ENCODE measurements around the gene NTM.

The NTM gene

DNA sequence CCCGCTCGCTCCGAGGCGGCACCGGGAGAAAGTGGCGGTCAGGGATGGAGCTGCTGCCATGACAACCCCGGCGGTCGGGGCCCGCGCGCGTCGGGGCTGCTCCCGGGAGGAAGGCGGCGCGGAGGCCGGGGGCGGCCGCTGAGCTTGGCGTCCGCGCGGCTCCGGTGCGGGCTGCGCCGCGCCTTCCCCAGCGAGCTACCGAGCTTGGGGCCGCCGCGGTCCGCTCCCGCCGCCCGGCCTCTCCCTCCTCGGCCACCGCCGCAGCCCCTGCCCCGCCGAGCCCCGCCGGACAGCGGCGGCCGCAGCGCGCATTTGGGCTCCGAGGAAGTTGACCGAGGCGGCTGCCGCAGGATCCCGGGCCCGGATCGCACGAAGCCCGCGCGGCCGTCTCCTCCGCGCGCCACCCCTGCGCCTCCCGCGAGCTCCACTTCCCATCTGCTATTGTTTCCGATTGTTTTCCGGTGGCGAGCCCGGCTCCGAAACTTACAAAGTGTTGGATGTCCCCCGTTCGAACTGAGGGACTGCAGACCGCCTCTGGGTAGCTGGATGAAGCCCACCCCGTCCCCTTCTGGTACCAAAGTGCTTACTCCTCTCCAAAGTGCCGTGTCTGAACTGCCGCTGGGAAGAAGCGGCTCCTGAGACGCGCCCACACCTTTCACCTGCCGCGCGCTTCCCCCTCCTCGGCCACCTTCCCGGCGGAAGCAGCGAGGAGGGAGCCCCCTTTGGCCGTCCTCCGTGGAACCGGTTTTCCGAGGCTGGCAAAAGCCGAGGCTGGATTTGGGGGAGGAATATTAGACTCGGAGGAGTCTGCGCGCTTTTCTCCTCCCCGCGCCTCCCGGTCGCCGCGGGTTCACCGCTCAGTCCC is 540.3 kb downstream of the NTM start:
- peak overlapping the region; percentile 21; the same call in 1 of the 2 replicates for H3K27ac ChIP-seq
- TF ChIP-seq, protein P1, sequence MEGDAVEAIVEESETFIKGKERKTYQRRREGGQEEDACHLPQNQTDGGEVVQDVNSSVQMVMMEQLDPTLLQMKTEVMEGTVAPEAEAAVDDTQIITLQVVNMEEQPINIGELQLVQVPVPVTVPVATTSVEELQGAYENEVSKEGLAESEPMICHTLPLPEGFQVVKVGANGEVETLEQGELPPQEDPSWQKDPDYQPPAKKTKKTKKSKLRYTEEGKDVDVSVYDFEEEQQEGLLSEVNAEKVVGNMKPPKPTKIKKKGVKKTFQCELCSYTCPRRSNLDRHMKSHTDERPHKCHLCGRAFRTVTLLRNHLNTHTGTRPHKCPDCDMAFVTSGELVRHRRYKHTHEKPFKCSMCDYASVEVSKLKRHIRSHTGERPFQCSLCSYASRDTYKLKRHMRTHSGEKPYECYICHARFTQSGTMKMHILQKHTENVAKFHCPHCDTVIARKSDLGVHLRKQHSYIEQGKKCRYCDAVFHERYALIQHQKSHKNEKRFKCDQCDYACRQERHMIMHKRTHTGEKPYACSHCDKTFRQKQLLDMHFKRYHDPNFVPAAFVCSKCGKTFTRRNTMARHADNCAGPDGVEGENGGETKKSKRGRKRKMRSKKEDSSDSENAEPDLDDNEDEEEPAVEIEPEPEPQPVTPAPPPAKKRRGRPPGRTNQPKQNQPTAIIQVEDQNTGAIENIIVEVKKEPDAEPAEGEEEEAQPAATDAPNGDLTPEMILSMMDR (conservative IDR thresholded peaks at IDR 0.05) = no peak

DNA sequence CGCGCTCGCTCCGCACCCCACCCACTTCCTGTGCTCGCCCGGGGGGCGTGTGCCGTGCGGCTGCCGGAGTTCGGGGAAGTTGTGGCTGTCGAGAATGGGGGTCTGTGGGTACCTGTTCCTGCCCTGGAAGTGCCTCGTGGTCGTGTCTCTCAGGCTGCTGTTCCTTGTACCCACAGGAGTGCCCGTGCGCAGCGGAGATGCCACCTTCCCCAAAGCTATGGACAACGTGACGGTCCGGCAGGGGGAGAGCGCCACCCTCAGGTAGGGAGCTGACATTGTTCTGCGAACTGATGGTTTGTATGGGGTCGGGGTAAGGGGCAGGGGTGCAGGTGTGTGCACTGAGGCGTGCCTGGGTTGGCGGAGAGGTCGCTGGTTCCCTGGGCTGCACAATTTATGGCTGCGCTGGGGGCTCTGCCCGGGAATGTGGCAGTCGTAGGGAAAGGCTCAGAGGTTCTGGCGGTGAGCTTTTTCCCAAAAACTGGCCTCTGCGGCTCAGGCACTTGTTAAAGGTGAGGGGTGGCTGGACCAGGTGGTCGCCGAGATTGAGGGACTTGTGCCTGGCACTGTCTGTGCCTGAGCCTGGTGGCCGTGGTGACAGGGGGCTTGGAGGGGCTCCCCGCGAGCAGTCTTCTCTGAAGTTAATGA is 541.1 kb downstream of the NTM start:
- peak overlapping the region; percentile 21; the same call in 1 of the 2 replicates for H3K27ac ChIP-seq
- TF ChIP-seq, protein P1 (conservative IDR thresholded peaks at IDR 0.05) = peak; percentile 82

DNA sequence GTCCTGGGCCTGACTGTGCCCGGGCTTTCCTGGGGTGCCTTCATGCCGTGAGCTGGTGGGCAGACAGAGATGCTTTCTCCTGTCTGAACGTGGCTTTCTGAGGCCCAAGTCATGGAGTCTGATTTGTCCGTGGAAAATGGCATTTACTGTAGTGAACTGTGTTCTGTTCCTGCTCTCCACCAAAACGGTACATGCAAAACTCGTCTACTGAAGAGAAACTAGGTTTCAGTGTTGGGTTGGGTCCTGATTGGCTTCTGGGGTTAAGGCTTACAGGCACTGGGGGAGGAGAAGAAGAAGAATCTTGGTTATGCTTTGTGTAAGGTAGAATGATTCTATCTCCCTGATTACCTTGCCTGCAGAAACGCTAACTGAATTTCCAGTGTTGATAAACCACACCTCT is 541.7 kb downstream of the NTM start:
- TF ChIP-seq, protein P1 (conservative IDR thresholded peaks at IDR 0.05) = no peak
- no peak overlapping the region for H3K27ac ChIP-seq

DNA sequence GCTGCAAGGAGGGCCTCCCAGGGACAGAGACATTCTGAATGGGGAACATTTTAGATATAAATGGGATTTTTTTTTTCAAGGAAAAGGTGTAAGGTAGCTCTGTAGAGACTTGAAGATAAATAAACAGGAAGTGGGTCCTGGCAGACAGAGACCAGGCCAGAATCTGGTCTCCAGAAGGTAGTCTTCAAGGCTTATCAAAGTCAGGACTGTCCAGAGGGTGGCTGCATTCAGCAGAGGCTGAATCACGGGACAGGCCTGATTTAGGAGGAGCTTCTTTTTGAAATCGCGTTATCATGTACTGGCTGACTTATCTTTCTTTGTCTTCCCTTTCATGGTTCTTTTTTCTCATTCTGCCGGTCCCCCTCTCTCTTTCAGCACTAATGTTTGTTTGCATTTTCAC is 542.9 kb downstream of the NTM start:
- TF ChIP-seq, protein P1 (conservative IDR thresholded peaks at IDR 0.05) = no peak
- H3K27ac ChIP-seq = no peak overlapping the region

DNA sequence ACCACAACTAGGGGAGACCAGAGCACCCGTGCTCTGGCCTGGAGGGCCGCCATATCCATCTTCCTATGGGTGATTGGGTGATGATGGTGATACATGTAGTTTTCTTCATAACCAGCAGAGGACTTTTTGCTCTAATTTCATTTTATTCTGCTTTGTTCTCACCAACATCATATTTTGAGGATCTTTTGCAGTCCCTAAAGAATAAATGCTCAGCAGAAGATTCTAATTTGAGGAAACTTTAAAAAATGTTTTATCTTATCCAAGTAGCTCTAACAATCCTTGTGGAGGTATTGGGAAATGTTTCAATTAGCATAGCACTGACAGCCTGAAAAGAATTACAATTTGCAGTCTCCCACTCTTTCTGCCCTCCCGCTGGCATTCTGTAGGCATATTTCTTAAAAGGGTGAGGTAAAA is 544.0 kb downstream of the NTM start:
- TF ChIP-seq, protein P1 (conservative IDR thresholded peaks at IDR 0.05) = peak; percentile 65
- no peak overlapping the region for H3K27ac ChIP-seq

DNA sequence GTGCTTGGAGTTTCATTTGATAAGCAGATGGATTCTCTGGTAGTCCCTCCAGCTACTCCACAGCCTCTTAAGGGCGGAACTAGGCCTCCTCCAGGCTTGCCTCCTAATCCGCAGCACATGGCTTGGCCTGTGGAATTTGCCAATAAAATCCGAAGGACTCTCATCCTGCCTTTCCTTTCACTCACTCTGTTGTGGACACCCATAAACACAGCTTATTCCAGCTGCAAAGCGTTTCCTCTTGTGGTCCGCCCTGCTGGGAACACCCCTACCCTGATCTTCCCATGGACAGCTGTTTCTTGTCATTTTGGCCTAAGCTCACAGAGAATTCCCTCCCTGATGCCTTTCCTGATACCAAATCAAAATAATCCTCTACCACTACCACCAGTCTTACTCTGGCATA is 546.2 kb downstream of the NTM start:
- TF ChIP-seq, protein P1 (conservative IDR thresholded peaks at IDR 0.05) = no peak
- H3K27ac ChIP-seq = no peak overlapping the region

DNA sequence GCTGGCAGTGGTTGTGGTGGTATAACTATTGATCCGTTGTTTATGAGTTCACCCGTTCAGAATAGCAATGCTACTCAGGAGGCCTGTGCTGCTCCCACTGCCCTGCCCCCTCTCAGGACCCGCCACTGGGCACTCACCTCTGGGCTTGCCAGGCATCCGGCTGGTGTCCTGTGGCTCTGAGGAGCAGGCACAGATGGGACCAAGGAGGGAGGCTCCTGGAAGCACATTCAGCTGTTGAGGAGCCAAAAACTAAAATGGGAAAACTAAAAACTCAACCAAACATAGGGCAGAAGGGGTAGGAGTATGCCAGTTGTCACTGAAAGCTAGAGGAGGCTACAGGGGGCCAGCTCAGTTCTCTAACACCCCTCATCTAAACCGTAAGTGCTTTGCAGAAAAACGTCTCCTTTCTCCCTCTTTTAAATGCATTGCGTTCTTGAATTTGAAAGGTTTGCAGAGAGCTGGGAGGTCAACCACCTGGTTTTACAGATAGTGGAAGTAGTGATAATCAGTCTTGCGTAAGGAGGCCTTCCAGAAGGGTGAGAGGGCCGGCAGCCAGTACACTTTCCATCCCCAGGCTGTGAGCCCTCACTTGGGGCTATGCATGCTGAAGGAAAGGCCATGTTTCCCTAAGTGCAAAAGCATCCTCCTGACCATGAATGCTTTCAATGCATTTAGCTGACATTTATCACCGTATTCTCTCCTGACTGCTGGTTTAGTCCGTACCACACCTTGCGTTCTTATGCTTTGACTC is 547.4 kb downstream of the NTM start:
- TF ChIP-seq, protein P1 (conservative IDR thresholded peaks at IDR 0.05) = no peak
- H3K27ac ChIP-seq = no peak overlapping the region

Data from VCaP (cell line).